CD4-positive, alpha-beta T cell treated with Interleukin-2 at 100 ng/mL for 4 hours (primary cell): Measurements from ENCODE around the gene LRRC7.

ENCODE experiments used
- DNase-seq: peaks from one replicate; pipeline ENCODE4 v3.0.0-alpha.2; 2020; ENCODE audit warnings: low spot score

The LRRC7 gene

DNA sequence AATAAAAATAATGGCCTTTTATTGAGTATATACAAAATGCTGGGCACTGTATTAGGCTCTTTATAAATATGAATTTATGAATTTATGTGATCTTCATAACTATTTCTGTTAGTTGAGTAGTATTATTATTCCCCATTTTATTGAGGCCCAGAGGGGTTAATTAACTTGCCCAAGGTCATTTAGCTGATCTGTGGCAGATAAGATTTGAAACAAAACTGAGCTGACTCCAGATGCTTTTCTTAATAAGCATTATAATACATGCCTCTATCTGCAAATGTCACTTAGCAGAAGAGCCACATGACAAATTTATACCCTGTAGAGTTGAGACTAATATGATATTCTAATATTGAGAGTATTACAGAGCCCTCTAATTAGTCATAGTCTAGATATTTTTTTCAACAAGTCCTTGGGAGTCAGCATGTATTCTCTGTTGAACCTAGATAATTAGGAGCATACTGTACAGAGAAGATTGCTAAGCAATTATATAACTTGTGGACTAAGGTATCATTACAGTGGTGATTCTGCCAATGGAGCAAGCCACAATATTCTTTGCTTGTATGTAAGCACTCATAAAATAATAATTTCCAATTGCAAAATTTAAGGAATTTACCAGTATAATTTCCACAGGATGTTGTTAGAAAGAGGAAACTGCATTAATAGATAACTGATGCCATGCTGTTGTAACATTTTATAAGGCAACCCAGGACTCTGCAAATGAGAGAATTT lies 525.7 kb downstream of the LRRC7 start:
- DNase-seq: no peak

GRCh38 chr1:70101231-70101630 lies 533.5 kb downstream of the LRRC7 start:
- no peak for DNase-seq

GRCh38 chr1:70101774-70102173 lies 534.1 kb downstream of the LRRC7 start:
- DNase-seq: no peak

- no peak for DNase-seq
Measured at GRCh38 chr1:70103770-70104169, 536.0 kb downstream of the LRRC7 start.

DNA sequence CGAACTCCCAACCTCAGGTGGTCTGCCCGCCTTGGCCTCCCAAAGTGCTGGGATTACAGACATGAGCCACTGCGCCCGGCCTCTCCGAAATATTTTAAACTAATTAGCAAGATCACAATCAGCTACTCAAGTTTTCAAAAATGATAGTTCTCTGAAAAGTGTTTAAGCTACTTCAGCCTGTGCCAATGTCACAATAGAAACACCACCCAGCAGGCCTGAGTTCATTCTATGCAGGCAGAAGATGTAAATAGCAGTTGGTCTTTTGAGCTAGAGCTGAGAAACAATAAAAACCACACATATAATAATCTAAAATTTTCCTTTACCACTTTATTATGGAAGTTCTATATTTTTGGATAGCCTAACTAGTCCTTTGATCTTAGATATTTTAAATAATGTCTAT lies 541.5 kb downstream of the LRRC7 start:
- DNase-seq: no peak

GRCh38 chr1:70112838-70113237 lies 545.1 kb downstream of the LRRC7 start:
- DNase-seq: no peak

DNA sequence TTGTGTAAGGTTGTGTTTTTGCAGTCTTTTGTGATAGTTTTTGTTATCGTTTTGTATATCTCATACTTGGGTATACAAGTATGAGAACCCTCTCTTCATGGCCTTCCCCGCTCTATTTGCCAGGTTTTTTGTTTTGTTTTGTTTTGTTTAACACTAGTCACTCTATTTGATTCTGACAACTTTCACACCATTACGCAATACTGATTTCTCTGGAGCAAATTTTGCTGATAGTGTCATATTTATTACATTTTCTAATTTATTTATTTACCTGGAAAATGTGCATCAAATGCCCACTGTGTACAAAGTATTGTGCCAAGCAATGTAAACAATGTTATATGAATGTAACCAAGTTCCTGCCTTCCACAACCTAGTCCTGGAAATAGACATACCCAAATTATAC lies 547.6 kb downstream of the LRRC7 start:
- DNase-seq: no peak

GRCh38 chr1:70117046-70117445 lies 549.3 kb downstream of the LRRC7 start:
- no peak for DNase-seq

GRCh38 chr1:70134148-70134547 lies 566.4 kb downstream of the LRRC7 start:
- DNase-seq: no peak

DNA sequence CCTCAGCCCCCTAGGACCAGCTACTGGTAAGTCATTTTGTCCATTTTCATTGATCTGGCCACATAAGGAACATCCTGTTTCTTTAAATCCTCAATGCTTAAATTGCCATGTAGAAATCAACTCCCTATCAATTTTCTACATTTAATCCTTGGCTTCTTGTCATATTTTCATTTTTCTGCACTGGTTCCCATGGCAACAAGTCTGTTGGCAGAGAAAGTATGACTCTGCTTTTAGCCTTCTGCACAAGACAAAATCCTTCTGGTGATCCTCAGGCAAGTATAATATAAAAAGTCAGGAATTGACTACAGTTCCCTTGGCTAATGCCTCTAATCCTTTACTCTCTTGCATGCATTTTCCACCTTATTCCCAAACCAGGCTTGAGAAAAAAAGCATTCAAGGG lies 572.6 kb downstream of the LRRC7 start:
- DNase-seq: no peak

- no peak for DNase-seq
Measured at GRCh38 chr1:70140894-70141293, 573.2 kb downstream of the LRRC7 start.

DNA sequence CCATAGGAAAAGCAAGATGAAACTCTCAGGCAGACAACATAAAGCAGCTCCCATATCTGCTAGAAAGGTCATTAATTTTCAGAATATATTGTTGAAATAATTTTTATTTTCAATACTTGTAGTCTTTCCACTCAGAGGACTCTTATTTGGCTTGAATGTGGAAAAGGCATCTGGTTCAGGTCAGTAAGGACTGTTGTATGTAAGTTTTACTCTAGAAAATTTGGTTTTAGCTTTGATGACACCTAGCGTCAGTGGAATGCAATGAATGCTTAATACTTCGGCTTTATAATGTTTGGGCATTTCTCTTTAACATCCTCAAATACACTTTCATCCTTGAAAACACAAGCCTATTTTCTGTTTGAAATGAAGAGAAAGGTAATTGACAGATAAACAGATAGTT lies 574.4 kb downstream of the LRRC7 start:
- DNase-seq: no peak

DNA sequence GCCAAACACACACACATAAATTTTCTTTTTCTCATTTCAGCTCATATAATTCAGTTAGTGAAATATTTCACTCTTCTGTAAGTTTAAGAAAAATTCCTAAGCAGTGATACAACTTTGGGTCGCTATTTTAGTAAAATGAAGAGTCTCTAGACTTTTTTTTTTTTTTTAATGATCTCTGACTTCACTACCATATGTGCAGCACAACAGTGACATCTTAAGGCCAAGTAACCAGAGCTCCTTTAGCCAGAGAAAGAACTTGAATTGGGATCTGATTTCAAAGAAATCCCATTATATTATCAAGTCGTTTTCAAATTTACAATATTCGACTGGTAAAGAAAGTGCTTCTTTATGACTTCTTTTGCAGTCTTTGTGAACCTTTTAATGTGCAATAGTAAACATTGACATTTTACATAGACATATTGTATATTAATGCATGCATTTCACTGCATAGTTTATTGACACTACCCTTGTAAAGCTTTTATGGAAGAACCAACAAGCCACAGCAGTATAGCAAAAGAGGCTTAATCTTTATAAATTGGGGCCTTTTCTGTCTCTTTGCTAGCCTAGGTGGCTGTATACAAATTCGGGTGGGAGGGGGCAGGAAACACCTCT lies 575.4 kb downstream of the LRRC7 start:
- no peak for DNase-seq

GRCh38 chr1:70146488-70146887 lies 578.8 kb downstream of the LRRC7 start:
- no peak for DNase-seq

DNA sequence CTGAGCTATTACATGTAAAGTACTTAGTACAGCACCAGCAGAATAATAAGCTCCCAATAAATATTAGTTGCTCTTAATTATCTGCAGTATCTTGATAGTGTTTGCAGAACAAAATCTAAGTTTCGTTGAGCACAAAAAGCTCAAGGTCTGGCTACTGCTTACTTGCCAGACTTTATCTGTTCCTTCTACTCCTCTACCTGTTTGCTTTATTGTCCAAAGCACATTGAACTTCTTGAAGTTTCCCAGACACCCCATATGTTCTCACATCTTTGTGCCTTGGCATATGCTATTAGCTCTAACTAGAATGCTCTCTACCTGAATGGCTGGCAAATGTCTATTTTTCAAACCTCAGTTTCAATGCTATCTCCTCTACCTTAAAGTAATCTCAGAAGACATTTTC lies 582.7 kb downstream of the LRRC7 start:
- no peak for DNase-seq

- DNase-seq: no peak
Measured at GRCh38 chr1:70153739-70154138, 586.0 kb downstream of the LRRC7 start.

GRCh38 chr1:70156529-70157120 lies 588.9 kb downstream of the LRRC7 start:
- DNase-seq: no peak

DNA sequence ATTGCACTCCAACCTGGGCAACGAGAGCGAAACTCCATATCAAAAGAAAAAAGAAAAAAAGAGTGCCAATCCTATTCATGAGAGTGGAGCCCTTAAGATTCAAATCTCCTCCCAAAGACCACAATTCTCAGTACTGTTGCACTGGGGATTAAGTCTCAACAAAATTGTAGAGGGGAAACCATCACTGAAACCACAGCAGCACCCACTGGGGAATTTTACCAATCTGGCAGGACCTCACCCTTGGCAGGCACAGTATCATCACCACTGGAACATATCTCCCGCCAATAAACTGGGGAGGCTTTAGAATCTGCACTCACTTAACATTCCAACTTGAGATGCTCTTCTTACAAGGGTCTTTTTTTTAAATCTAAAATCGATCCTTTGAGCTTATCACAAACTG lies 596.6 kb downstream of the LRRC7 start:
- no peak for DNase-seq

- DNase-seq: no peak
Measured at GRCh38 chr1:70168283-70168682, 600.6 kb downstream of the LRRC7 start.

DNA sequence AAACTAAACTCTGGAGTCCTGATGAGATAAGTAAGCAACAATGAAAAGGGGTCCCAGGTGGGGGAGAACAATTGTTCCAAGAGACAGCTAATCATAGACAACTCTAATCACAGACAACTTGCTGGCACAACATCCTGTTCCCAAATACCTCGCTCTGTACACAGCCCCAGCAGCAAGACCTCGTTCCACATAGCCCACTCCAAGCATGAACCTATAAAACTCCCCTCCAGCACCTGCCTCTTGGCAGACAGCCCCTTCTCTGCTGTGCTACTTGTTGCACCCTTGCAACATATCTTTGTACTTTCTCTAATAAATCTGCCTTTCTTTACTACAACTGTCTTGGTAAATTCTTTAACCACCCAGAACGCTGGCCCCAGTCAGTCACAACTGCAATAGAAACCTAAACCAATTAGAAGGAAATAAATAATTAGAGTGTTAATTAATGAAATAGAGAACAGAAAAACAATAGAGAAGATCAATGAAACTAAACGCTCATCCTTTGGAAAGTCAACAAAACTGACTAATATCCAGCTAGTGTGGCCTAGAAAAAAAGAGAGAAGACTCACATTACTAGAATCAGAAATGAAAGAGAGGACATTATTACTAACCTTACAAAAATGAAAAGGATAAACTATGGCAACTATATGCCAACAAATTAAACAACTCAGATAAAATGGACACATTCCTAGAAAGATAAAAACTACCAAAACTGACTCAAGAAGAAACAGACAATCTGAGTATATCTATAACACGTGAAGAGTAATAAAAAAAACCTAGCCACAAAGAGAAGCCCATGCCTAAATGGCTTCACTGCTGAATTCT lies 601.5 kb downstream of the LRRC7 start:
- DNase-seq: no peak

GRCh38 chr1:70171512-70171911 lies 603.8 kb downstream of the LRRC7 start:
- DNase-seq: no peak
